Neuron (in vitro differentiated cells): ENCODE measurements around the gene LIN7B.
"Not testable (repeated sequence)": the region's sequence is repeated elsewhere in the genome, so short reads cannot be mapped to it uniquely, and the experiment has no call there.

Source experiments
- H2AFZ ChIP-seq: one replicate; pipeline ENCODE4 v1.6.1; 2013; ENCODE audit warnings: low read depth, mild to moderate bottlenecking, inconsistent platforms, low read length, moderate library complexity
- H3K27me3 ChIP-seq: one replicate; pipeline ENCODE4 v1.6.1; 2013; ENCODE audit warnings: low read length; ENCODE audit not compliant: insufficient read depth
- H3K36me3 ChIP-seq: one replicate; pipeline ENCODE4 v1.6.1; 2013; ENCODE audit warnings: low read length; ENCODE audit not compliant: insufficient read depth
- H3K4me1 ChIP-seq: one replicate; pipeline ENCODE4 v1.6.1; 2013; ENCODE audit warnings: low read length; ENCODE audit not compliant: insufficient read depth
- H3K4me3 ChIP-seq: 2 replicates; pipeline ENCODE4 v1.5.1; 2013; ENCODE audit warnings: mild to moderate bottlenecking, low read length, moderate library complexity
- H3K9me3 ChIP-seq: one replicate; pipeline ENCODE4 v1.6.1; 2013; ENCODE audit warnings: low read length

The LIN7B gene

DNA sequence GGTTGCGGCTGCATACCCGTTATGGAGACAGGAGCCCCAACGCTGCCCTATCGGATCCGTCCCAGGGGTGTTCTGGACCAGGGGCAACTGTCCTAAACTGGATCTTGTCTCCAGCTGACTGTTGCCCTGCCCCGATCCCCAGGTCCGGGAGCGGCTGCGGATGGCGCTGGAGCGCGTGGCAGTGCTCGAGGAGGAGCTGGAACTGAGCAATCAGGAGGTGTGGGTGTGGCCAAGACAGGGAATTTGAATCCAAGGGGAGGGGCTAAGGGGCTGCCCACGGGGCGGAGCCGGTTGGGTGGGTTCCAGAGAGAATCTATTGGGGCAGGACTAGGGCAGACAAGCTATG, 15.0 kb downstream of the LIN7B start:
- no peaks in the 10 kb centered on the region for H3K27me3 ChIP-seq
- peaks cover 7% of the 10 kb centered on the region for H3K4me1 ChIP-seq
- H3K36me3 ChIP-seq, result peaks cover 4% of the 10 kb centered on the region
- no peak overlapping the region for H2AFZ ChIP-seq
- peaks cover 2% of the 10 kb centered on the region for H3K9me3 ChIP-seq
- no peak overlapping the region for H3K4me3 ChIP-seq

DNA sequence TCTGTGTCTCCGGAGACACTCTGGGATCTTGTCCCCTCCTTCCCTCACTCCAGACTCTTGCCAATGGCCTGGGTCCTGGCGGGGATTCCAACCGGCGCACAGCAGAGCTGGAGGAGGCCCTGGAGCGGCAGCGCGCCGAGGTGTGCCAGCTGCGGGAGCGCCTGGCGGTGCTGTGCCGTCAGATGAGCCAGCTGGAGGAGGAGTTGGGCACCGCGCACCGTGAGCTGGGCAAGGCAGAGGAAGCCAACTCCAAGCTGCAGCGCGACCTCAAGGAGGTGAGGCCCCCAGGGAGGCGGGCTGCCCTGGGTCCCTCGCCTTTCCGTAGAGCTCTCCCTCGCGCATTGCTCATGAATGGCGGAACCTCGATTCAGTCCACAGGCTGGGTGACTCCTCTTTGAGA, 16.2 kb downstream of the LIN7B start:
- Histone ChIP-seq H3K4me3 (no peak overlapping the region), H2AFZ (no peak overlapping the region), H3K4me1 (peaks cover 7% of the 10 kb centered on the region), H3K27me3 (no peaks in the 10 kb centered on the region), H3K9me3 (peaks cover 8% of the 10 kb centered on the region), H3K36me3 (peaks cover 10% of the 10 kb centered on the region)

- peaks cover 16% of the 10 kb centered on the region for H3K9me3 ChIP-seq
- H3K4me1 ChIP-seq, result peaks cover 5% of the 10 kb centered on the region
- no peak overlapping the region for H3K4me3 ChIP-seq
Observed at GRCh38 chr19:49132974-49133609, 18.9 kb downstream of the LIN7B start.

DNA sequence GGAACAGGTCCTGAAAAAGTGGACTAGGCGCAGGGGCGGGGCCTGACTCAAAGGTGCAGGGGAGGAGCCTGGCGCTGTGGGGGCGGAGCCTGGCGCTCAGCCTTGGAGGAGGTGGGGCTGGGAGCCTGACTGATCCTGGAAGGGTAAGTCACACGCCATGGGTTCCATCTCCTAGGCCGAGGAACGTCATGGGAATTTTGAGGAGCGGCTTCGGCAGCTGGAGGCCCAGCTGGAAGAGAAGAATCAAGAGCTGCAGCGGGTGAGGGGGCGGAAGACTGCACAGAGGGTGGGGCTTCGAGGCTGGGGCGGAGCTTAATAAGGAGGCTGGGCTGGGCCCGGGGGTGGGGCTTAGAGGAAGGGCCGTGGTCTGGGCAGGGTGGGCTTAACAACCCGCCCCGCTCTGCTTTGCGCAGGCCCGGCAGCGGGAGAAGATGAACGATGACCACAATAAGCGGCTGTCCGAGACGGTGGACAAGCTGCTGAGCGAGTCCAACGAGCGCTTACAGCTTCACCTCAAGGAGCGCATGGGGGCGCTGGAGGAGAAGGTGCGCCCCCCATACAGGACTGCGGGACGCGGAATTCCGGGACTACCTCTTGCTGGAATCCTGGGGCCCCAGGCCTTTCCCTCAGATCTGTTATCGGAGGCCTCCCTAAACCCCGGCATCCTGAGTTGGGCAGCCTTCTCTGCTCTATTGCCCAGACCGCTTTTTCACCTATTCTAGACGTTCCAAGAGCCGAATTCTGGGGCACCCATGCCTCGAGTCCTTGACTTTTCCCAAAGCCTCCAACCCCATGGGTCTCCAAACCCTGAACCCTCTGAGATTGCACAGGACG, 19.7 kb downstream of the LIN7B start:
- no peak overlapping the region for H2AFZ ChIP-seq
- peaks cover 16% of the 10 kb centered on the region for H3K36me3 ChIP-seq
- peaks cover under 1% of the 10 kb centered on the region for H3K4me1 ChIP-seq
- H3K4me3 ChIP-seq, result no peak overlapping the region
- peaks cover 16% of the 10 kb centered on the region for H3K9me3 ChIP-seq
- H3K27me3 ChIP-seq, result no peaks in the 10 kb centered on the region

More at GRCh38 chr19:49132974-49133609, 18.9 kb downstream of the LIN7B start:
- peaks cover 16% of the 10 kb centered on the region for H3K36me3 ChIP-seq
- H3K27me3 ChIP-seq, result no peaks in the 10 kb centered on the region
- no peak overlapping the region for H2AFZ ChIP-seq

GRCh38 chr19:49135686-49136085, 21.5 kb downstream of the LIN7B start:
- H3K4me1 ChIP-seq, result no peaks in the 10 kb centered on the region
- H3K36me3 ChIP-seq, result peaks cover 16% of the 10 kb centered on the region
- H2AFZ ChIP-seq, result no peak overlapping the region
- H3K9me3 ChIP-seq, result peaks cover 14% of the 10 kb centered on the region
- no peak overlapping the region for H3K4me3 ChIP-seq
- no peaks in the 10 kb centered on the region for H3K27me3 ChIP-seq

DNA sequence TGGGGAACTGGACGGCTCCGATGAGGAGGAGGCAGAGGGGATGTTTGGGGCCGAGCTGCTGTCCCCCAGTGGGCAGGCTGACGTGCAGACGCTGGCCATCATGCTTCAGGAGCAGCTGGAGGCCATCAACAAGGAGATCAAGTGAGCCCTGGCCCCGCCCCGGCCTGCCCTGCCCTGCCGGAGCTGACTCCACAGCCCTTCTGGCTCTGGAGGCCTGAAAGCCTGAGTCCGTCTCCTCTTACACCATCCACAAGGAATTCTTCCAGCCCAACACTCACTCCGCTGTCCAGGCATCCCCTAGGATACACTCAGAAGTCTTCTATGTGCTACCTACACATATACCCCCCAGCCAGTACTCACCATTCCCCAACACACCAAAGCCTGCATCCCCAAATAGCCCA, 22.6 kb downstream of the LIN7B start:
- peaks cover 16% of the 10 kb centered on the region for H3K36me3 ChIP-seq
- H3K4me3 ChIP-seq, result no peak overlapping the region
- H3K27me3 ChIP-seq, result no peaks in the 10 kb centered on the region
- H3K4me1 ChIP-seq, result no peaks in the 10 kb centered on the region
- H3K9me3 ChIP-seq, result peaks cover 14% of the 10 kb centered on the region
- no peak overlapping the region for H2AFZ ChIP-seq

DNA sequence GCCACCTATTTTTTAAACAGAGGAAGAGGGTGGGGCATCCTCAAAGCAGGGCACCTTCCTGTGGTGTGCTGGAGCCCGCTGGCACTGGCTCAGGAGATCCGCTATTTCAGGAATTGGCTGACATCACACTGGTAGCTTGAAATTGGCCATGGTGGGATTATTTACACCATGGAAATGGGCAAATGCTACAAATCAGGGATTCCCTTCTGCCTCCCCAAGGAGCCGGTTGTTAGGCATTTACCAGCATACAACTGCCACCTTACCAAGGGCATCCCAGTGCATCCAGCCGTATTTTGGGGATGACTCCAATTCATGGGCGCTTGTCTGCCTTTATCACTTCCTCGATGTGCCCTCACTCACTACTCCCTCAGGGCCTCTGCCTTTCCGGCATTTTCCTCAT, 26.8 kb downstream of the LIN7B start:
- Histone ChIP-seq H3K36me3 (peaks cover 2% of the 10 kb centered on the region), H3K9me3 (peaks cover 7% of the 10 kb centered on the region), H2AFZ (no peak overlapping the region), H3K27me3 (no peaks in the 10 kb centered on the region), H3K4me3 (no peak overlapping the region), H3K4me1 (peaks cover 10% of the 10 kb centered on the region)

DNA sequence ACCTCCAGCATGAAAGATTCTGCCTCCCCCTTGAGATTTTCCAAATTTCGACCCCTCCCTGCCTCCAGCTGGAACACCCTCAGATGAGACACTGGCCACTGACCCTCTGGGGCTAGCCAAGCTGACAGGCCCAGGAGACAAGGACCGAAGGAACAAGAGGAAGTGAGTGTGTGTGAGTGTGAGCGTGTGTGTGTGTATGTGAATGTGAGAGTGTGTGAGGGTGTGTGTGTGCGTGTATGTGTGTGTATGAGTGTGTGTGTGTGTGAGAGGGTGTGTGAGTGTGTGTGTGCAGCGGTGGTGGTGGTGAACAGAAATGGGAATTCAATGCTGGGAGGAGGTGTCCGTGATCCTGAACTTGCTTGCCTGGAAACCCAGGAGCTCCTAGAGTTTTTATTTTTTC, 27.2 kb downstream of the LIN7B start:
- Histone ChIP-seq H3K4me1 (peaks cover 10% of the 10 kb centered on the region), H3K4me3 (no peak overlapping the region), H3K27me3 (no peaks in the 10 kb centered on the region), H3K36me3 (no peaks in the 10 kb centered on the region), H2AFZ (no peak overlapping the region), H3K9me3 (peaks cover 3% of the 10 kb centered on the region)

GRCh38 chr19:49142866-49143335, 28.7 kb downstream of the LIN7B start:
- no peaks in the 10 kb centered on the region for H3K27me3 ChIP-seq
- peak overlapping the region; percentile 10 for H2AFZ ChIP-seq
- no peaks in the 10 kb centered on the region for H3K9me3 ChIP-seq
- H3K4me1 ChIP-seq, result peaks cover 10% of the 10 kb centered on the region
- H3K4me3 ChIP-seq, result peak overlapping the region; percentile 56
- H3K36me3 ChIP-seq, result no peaks in the 10 kb centered on the region

DNA sequence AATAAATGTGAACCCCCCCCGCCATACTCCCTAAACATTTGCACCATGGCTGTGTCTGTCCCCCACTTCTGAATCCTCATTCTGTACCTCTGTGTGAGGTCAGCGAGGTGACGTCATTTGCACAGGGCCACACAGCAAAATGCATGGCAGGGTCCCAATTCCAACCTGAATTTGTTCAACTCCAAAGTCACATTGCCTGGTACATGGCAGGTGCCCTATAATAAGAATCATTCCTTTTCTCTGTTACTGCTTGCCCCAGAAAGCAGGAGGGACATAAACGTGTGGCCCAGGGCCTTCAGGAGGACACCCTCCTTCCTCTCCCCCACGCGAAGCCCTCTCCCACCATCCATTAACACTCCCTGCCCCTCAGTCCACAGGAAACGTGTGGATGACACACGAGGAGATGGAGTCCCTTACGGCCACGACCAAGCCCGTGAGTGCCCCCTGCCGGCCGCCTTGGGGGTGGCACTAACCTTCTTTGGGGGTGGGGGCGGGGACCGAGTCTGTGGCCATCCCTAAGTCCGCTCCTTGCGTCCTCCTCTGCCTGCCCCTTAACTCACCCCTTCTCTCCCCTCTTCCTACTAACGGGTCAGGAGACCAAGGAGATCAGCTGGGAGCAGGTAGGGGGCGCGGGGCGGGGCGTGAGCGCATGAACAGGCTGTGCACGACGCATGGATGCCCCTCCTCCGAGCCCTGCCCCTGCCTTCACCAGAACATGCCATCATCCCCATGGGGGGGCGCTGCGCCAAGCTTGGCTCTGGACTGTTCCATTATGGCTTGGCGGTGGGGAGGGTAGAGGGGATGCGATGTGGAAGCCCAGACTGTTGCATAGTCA, 31.6 kb downstream of the LIN7B start:
- H3K9me3 ChIP-seq, result no peaks in the 10 kb centered on the region
- H2AFZ ChIP-seq, result no peak overlapping the region
- no peaks in the 10 kb centered on the region for H3K27me3 ChIP-seq
- H3K4me3 ChIP-seq, result peak overlapping the region; percentile 23
- no peaks in the 10 kb centered on the region for H3K36me3 ChIP-seq
- H3K4me1 ChIP-seq, result peaks cover 26% of the 10 kb centered on the region

DNA sequence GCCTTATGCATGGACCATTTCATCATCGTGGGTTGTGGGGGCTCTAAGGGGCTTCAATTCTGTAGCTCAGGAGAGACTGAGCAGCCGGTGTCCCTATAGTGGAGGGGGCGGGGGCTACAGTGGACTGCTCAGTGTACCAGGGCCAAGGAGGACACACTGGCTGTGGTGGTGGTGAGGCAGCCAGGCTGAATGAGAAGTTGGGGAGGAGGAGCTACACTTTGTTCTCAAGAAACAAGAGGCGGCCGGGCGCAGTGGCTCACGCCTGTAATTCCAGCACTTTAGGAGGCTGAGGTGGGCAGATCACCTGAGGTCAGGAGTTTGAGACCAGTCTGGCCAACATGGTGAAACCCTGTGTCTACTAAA, 32.2 kb downstream of the LIN7B start:
- H3K36me3 ChIP-seq, H3K9me3 ChIP-seq, H3K27me3 ChIP-seq, H3K4me3 ChIP-seq, H2AFZ ChIP-seq: not testable (repeated sequence)
- H3K4me1 ChIP-seq, result peaks cover 30% of the 10 kb centered on the region

GRCh38 chr19:49148044-49148682, 34.0 kb downstream of the LIN7B start:
- Histone ChIP-seq H3K27me3 (no peaks in the 10 kb centered on the region), H3K36me3 (no peaks in the 10 kb centered on the region), H3K4me3 (no peak overlapping the region), H3K4me1 (peaks cover 21% of the 10 kb centered on the region), H3K9me3 (no peaks in the 10 kb centered on the region), H2AFZ (no peak overlapping the region)
